PFSK-1 (cell line): ENCODE results near the gene AOPEP.

ENCODE experiments used
- FOXP2 ChIP-seq: optimal IDR thresholded peaks from 2 replicates; pipeline ENCODE3; 2011; ENCODE audit warnings: borderline replicate concordance, control low read depth, inconsistent platforms; ENCODE audit not compliant: insufficient read depth; ENCODE audit errors: extremely low read length, extremely low read depth
- POLR2AphosphoS5 ChIP-seq: IDR thresholded peaks from 2 replicates; pipeline ENCODE4 v1.6.1; 2012; ENCODE audit warnings: low read depth, mild to moderate bottlenecking, control low read depth, low read length, moderate library complexity
- REST ChIP-seq, 2 experiments: IDR thresholded peaks; 2 replicates each; pipeline versions ENCODE4 v1.6.1 to v1.8.0; 2011 to 2012; ENCODE audit warnings: low read depth in 2 of 2, low read length in 2 of 2, control low read depth in 1 of 2, inconsistent platforms in 1 of 2, mild to moderate bottlenecking in 1 of 2, moderate library complexity in 1 of 2; ENCODE audit not compliant: insufficient read depth in 1 of 2
- SIN3A ChIP-seq: IDR thresholded peaks from 2 replicates; pipeline ENCODE4 v1.6.1; 2012; ENCODE audit warnings: mild to moderate bottlenecking, low read length, moderate library complexity, borderline replicate concordance; ENCODE audit not compliant: insufficient read depth
- TAF1 ChIP-seq: IDR thresholded peaks from 2 replicates; pipeline ENCODE4 v1.6.1; 2012; ENCODE audit warnings: low read length, control low read depth, borderline replicate concordance; ENCODE audit not compliant: insufficient read depth

AOPEP gene

GRCh38 chr9:94840738-94841137 is 114.2 kb downstream of the AOPEP start:
- TF ChIP-seq TAF1 (no peak), POLR2AphosphoS5 (no peak), FOXP2 (no peak), SIN3A (no peak), REST (IDR thresholded peaks at IDR 0.05; ENCODE audit: insufficient read depth in 1 of 2, low read depth in 2 of 2, low read length in 2 of 2) (no peak)

- TF ChIP-seq POLR2AphosphoS5, result no peak
- no peak for TF ChIP-seq SIN3A
- TF ChIP-seq REST (IDR thresholded peaks at IDR 0.05; ENCODE audit: insufficient read depth in 1 of 2, low read depth in 2 of 2, low read length in 2 of 2), result no peak
- no peak for TF ChIP-seq FOXP2
- TF ChIP-seq TAF1, result no peak
Measured at GRCh38 chr9:94843134-94843533, 116.6 kb downstream of the AOPEP start.

- TF ChIP-seq TAF1 (no peak), FOXP2 (no peak)
Measured at GRCh38 chr9:94846739-94847138, 120.2 kb downstream of the AOPEP start.

- TF ChIP-seq FOXP2, result no peak
- TF ChIP-seq TAF1, result no peak
- TF ChIP-seq POLR2AphosphoS5, result no peak
- no peak for TF ChIP-seq REST (IDR thresholded peaks at IDR 0.05; ENCODE audit: insufficient read depth in 1 of 2, low read depth in 2 of 2, low read length in 2 of 2)
- no peak for TF ChIP-seq SIN3A
Measured at GRCh38 chr9:94847486-94847885, 121.0 kb downstream of the AOPEP start.

GRCh38 chr9:94850540-94851434 is 124.3 kb downstream of the AOPEP start:
- no peak for TF ChIP-seq REST (IDR thresholded peaks at IDR 0.05; ENCODE audit: insufficient read depth in 1 of 2, low read depth in 2 of 2, low read length in 2 of 2)
- TF ChIP-seq POLR2AphosphoS5, result no peak
- no peak for TF ChIP-seq FOXP2
- no peak for TF ChIP-seq SIN3A
- no peak for TF ChIP-seq TAF1
